ENCODE measurements around the gene LITAF.
"Not testable (repeated sequence)": the region's sequence is repeated elsewhere in the genome, so short reads cannot be mapped to it uniquely, and the experiment has no call there.

Gene LITAF

GRCh38 chr16:11513366-11513765 lies 73.4 kb downstream of the LITAF start:
- DNase-seq = not testable (repeated sequence)

DNA sequence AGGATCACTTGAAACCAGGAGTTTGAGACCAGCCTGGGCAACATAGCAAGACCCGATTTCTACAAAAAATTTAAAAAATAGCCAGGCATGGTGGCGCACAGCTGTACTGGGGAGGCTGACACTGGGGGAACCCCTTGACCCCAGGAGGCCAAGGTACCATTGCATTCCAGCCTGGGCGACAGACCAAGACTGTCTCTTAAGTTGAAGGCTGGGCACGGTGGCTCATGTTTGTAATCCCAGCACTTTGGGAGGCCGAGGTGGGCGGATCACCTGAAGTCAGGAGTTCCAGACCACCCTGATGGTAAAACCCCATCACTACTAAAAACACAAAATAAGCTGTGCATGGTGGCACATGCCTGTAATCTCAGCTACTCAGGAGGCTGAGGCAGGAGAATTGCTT lies 74.9 kb downstream of the LITAF start:
- no peak for DNase-seq

GRCh38 chr16:11511328-11511727 lies 75.4 kb downstream of the LITAF start:
- no peak for DNase-seq

- peak; percentile 70 for DNase-seq
Measured at GRCh38 chr16:11510178-11510973, 76.3 kb downstream of the LITAF start.

DNA sequence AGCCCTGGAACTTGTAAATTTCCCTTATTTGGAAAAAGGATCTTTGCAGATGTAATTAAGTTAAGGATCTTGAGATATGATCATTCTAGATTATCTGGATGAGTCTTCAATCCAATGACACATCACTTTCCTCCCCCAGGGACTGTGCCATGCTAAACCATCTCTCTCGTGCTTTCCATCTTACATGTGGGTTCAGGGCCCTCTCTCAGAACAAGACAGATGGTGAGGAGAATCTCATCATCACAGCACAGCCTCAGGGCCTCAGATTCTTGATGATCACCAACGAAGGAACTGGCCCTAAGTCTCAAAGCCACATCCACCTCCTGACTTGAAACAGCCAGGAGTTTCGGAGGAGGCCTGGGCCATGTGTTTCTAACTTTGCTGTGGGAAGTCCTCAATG lies 78.7 kb downstream of the LITAF start:
- DNase-seq = no peak

- no peak for DNase-seq
Measured at GRCh38 chr16:11507350-11507749, 79.4 kb downstream of the LITAF start.

- no peak for DNase-seq
Measured at GRCh38 chr16:11506741-11507305, 79.9 kb downstream of the LITAF start.

DNA sequence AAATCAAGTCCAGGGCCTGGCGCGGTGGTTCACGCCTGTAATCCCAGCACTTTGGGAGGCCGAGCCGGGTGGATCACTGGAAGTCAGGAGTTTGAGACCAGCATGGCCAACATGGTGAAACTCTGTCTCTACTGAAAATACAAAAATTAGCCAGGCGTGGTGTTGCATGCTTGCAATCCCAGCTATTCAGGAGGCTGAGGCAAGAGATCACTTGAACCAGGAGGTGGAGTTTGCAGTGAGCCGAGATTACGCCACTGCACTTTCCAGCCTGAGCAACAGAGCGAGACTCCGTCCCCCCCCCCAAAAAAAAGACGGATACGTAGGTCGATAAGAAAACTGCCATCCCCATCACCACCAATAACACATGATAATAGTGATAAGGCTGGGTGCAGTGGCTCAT lies 82.5 kb downstream of the LITAF start:
- not testable (repeated sequence) for DNase-seq

- no peak for DNase-seq
Measured at GRCh38 chr16:11503566-11503965, 83.2 kb downstream of the LITAF start.

- DNase-seq = no peak
Measured at GRCh38 chr16:11502239-11502638, 84.5 kb downstream of the LITAF start.

- DNase-seq = no peak
Measured at GRCh38 chr16:11501632-11502031, 85.1 kb downstream of the LITAF start.

DNA sequence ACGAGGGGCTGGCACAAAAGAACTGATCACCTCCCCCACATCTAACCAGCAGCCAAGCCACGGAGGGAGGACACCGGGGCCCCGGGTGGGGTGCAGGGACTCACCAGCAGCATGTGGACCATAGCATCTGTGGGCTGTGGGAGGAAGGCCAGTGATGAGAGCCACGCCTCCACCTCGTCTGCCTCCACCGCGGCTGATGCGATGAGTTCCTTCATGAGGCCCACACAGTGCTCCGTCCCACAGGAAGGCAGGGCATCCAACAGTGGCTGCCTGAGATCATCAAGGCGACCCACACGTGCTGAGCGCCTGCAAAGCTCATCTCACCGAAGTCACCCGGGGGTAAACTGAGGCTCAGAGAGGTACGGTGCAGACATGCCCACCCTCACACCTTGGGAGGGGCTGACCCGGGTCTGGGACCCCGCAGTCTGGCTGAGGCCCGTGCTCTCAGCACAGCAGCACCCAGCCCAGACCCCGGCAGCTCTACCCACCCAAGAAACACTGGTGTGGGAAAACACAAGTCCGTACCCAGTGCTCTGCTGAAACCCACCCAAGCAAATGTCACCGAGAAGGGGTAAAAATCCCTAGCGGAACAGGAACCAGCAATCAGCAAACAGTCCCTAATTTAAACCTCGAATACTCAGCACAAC lies 85.9 kb downstream of the LITAF start:
- no peak for DNase-seq

DNA sequence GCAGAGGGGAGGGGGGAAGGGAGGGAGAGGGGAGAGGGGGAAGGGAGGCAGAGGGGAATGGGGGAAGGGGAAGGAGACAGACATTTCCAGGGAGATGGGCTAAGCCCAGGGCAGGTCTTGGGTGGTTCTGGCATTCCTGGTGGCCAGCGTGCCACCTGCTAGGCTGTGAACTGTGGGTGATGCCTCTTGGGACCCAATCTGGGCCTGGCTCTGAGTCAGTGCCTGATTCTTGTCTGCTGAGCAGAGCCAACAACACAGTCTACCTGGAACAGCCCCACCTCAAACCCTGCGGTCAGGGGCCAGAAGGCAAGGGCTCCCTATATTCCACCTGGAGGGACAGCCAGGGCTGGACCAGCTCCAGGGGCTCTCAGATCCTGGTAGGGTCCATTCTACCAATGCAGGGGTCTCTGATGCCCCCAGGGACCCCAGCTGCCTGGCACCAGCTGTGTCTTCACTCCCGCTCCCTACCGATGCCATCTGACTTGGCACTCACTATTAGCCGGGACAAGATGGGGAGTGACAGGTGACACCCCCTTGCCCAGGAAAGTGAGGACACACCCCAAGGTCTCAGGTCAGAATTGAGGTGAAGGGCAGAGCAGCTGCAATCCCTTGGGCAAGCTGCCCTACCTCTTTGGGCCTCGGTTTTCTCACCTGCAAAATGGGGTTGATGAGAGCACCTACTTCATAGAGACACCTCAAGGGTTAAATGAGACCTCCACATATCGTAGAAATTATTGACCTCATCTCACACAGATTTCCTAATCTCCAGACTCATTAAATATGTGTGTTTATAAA lies 87.2 kb downstream of the LITAF start:
- DNase-seq = peak; percentile 52

DNA sequence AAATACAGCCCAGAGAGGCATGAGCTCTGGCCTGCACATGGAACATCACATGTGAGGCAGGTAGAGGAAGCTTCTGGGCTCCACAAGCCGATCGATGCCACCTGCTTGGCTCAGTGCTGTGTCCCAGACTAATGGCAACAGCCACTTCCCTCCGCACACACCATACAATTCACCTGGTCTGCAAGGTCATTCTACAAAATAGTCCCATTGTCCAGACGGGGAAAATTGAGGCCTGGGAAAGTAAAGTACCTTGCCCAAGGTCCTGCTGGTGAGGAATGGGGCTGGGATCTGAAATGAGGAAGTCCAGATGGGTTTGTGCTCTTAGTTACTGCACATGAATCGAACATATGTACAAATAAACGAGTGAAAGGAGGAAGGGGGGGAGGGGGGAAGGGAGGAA lies 88.0 kb downstream of the LITAF start:
- DNase-seq = peak; percentile 85

DNA sequence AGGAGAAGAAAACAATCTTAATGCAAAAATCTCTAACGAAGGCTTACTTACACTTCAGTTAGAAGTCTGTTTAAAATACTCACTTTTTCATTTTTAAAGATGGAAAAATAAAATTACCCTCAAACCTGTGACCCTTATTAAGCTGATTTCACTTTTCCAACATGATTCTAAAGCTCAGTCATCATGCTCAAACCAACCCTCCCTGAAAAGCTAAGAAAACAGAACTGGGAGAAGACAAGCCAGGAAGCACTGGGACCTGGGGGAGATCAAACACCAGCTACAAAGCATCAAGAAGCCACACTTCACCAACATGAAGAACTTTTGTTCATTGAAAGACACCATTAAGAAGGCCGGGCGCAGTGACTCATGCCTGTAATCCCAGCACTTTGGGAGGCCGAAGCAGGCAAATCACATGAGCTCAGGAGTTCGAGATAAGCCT lies 88.8 kb downstream of the LITAF start:
- DNase-seq = peak; percentile 80

All from NCI-H2171 treated with DMSO at 0.1 percent for 48 hours (cell line).